Transverse colon (tissue), 4 donors: ENCODE data around the gene HMCN2.

Experiments
- POLR2A ChIP-seq: fragments of 450-650 bp; IDR thresholded peaks from one replicate; pipeline ENCODE4 v1.6.1; 2016; ENCODE audit warnings: antibody characterized with exemption, mild to moderate bottlenecking, moderate library complexity
- POLR2AphosphoS5 ChIP-seq, 3 donors: sonication (generic); formaldehyde crosslinking; IDR thresholded peaks; one replicate each; pipeline ENCODE4 v1.6.1; 2016; ENCODE audit warnings: antibody characterized with exemption in 3 of 3
- TF ChIP-seq, protein P1 (sequence below), 5 experiments: fragments of 200-600 bp in 3 of 5; fragments of 450-650 bp in 2 of 5; sonication (generic) in 3 of 5; IDR thresholded peaks; 1 replicate in 2 of 5; 2 replicates in 3 of 5; pipeline ENCODE4 v1.5.1; 2016 to 2017; ENCODE audit warnings: antibody characterized with exemption in 5 of 5, inconsistent platforms in 3 of 5, mild to moderate bottlenecking in 2 of 5, moderate library complexity in 1 of 5

DNA sequence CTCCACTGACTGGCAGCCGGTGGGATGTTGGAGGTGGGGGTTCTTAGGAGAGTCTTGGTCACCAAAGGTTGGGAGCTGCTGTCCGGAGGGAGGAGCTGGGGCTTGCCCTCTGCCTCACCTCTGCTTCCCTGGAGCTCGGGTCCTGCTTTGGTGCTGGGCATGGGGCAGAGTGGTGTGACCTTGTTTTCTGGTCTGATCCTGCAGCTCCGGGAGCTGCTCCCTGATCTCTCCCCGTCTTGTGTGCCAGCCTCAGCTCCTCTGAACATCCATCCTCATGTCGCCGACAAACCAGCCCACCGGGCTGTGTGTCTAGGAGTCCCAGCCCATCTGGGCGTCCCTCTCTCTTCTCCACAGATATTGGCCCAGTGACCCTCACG is 18.7 kb downstream of the HMCN2 start:
- TF ChIP-seq POLR2A, result no peak
- TF ChIP-seq, protein P1, sequence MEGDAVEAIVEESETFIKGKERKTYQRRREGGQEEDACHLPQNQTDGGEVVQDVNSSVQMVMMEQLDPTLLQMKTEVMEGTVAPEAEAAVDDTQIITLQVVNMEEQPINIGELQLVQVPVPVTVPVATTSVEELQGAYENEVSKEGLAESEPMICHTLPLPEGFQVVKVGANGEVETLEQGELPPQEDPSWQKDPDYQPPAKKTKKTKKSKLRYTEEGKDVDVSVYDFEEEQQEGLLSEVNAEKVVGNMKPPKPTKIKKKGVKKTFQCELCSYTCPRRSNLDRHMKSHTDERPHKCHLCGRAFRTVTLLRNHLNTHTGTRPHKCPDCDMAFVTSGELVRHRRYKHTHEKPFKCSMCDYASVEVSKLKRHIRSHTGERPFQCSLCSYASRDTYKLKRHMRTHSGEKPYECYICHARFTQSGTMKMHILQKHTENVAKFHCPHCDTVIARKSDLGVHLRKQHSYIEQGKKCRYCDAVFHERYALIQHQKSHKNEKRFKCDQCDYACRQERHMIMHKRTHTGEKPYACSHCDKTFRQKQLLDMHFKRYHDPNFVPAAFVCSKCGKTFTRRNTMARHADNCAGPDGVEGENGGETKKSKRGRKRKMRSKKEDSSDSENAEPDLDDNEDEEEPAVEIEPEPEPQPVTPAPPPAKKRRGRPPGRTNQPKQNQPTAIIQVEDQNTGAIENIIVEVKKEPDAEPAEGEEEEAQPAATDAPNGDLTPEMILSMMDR (IDR thresholded peaks at IDR 0.05), result no peak
- TF ChIP-seq POLR2AphosphoS5 (IDR thresholded peaks at IDR 0.05), result no peak
